ENCODE results near the gene LRRC36. TPM values are rescaled to one million over a fixed set of nuclear protein-coding genes. Genes with fewer than 3 reads are reported as not detected.

LRRC36 gene
- total RNA-seq, 4 donors from 2014 or later, result 0.33 TPM; not detected in 3

- Histone ChIP-seq H3K9me3 (no peaks in the 10 kb centered on the region), H3K27ac (replicated peaks in 1 of 4) (no peak overlapping the region), H3K36me3 (peaks cover 0 to 24% (median 0%) of the 10 kb centered on the region in 4 donors), H3K4me1 (peaks cover 27 to 45% (median 44%) of the 10 kb centered on the region in 4 donors), H3K27me3 (no peaks in the 10 kb centered on the region), H3K4me3 (no peak overlapping the region)
- TF ChIP-seq POLR2A (IDR thresholded peaks at IDR 0.05; ENCODE audit: low read depth) (no peak), EP300 (IDR thresholded peaks at IDR 0.05) (no peak)
- intact Hi-C loops (cut with DNase I), result no loop called here
- WGBS, result 75% methylated on average over 1 of the region's 2 CpGs
- no peak for DNase-seq (ENCODE audit: extremely low spot score)
Measured at GRCh38 chr16:67388591-67388990, 62.0 kb downstream of the LRRC36 start.

DNA sequence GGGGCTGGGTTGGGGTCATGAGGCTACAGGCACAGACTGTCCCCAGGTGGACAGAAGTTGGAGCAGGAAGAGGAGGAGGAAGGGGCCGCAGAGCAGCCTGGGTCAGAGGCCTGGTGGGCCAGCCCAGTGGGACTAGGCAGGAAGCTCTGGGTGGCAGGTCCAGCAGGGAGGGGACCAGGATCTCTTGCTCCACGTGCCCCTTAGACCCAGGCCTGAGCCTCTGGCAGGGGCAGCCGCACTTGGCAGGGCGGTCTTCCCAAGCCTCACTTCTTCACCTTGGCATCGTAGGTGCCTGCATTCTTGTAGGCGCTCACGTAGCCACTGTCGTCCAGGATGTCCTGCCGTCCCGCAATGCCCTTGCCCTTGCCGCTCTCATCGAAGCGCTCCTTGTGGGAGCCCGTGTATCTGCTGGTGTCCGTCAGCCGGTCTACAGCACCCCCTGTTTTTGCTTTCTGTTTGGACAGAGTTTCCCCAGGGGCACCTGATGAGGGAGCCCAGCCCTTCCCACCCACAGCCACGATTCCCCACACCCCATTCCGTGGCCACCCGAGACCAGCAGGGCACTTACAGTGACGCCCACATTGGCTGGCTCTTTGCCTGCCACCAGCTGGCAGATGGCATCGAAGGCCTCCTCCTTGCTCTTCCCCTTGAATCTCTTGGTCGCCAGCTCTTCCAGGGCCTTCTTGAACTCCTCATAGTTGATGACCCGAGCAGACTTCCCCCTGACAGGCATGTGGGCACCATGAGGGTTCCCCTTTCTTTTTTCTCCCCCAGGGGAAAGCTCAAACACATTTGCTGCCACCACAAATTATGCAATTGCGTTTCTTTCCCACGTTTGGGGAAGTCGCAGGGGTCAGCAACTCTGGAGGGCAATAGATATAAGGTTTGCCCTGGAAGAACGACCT is 63.5 kb downstream of the LRRC36 start:
- H3K4me1 ChIP-seq, result peaks cover 35 to 60% (median 57%) of the 10 kb centered on the region in 4 donors
- peak overlapping the region in 1 of 4 donors; percentile 67 for H3K4me3 ChIP-seq
- peaks cover 0 to 24% (median 0%) of the 10 kb centered on the region in 4 donors for H3K36me3 ChIP-seq
- intact Hi-C loops (cut with DNase I), result no loop called here
- H3K27me3 ChIP-seq, result no peaks in the 10 kb centered on the region
- TF ChIP-seq EP300 (IDR thresholded peaks at IDR 0.05) (no peak), POLR2AphosphoS5 (IDR thresholded peaks at IDR 0.05) (no peak), POLR2A (IDR thresholded peaks at IDR 0.05; ENCODE audit: low read depth) (no peak)
- TF ChIP-seq, protein P1, sequence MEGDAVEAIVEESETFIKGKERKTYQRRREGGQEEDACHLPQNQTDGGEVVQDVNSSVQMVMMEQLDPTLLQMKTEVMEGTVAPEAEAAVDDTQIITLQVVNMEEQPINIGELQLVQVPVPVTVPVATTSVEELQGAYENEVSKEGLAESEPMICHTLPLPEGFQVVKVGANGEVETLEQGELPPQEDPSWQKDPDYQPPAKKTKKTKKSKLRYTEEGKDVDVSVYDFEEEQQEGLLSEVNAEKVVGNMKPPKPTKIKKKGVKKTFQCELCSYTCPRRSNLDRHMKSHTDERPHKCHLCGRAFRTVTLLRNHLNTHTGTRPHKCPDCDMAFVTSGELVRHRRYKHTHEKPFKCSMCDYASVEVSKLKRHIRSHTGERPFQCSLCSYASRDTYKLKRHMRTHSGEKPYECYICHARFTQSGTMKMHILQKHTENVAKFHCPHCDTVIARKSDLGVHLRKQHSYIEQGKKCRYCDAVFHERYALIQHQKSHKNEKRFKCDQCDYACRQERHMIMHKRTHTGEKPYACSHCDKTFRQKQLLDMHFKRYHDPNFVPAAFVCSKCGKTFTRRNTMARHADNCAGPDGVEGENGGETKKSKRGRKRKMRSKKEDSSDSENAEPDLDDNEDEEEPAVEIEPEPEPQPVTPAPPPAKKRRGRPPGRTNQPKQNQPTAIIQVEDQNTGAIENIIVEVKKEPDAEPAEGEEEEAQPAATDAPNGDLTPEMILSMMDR (IDR thresholded peaks at IDR 0.05), result no peak
- DNase-seq (ENCODE audit: extremely low spot score), result no peak
- H3K9me3 ChIP-seq, result no peaks in the 10 kb centered on the region
- H3K27ac ChIP-seq (replicated peaks in 1 of 4), result peak overlapping the region; percentile 80 to 88 (median 81)
- 69% methylated on average over 16 of the region's 27 CpGs for WGBS

DNA sequence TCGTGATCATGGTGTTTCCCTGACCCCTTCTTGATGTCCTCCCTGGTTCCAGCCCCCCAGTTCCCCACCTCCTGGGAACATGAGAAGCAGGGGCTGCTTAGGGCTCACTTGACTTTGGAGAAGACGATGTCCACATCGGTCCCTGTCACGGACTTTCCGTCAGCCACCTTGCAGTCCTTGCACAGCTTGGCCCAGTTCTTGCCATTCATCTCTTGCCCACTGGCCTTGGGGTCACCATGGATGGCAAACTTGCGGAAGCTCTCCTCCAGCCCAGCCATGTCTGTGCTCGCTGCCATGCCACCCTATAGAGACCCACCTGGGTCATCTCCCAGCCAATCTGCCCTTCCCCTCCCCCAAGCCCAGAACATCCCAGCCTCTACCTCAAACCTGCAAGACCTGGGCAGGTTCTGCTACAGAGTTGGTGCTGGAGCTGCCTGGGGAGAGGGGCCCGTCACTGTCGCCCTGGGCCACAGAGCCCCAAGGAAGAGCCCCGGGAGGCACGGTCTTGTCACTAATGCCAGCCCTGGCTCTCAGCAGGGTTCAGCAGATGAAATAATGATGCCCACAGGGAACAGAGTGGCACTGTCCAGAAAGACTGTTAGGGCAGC is 64.3 kb downstream of the LRRC36 start:
- no peaks in the 10 kb centered on the region for H3K27me3 ChIP-seq
- H3K27ac ChIP-seq (replicated peaks in 1 of 4), result peak overlapping the region; percentile 80 to 88 (median 81)
- WGBS, result 96% methylated on average over 8 of the region's 11 CpGs
- no peak for DNase-seq (ENCODE audit: extremely low spot score)
- TF ChIP-seq, protein P1 (IDR thresholded peaks at IDR 0.05), result no peak
- TF ChIP-seq POLR2AphosphoS5 (IDR thresholded peaks at IDR 0.05) (no peak), EP300 (IDR thresholded peaks at IDR 0.05) (no peak)
- H3K4me1 ChIP-seq, result peaks cover 41 to 68% (median 65%) of the 10 kb centered on the region in 4 donors
- intact Hi-C loops (cut with DNase I), result no loop called here
- no peaks in the 10 kb centered on the region for H3K9me3 ChIP-seq
- peaks cover 0 to 24% (median 0%) of the 10 kb centered on the region in 4 donors for H3K36me3 ChIP-seq
- H3K4me3 ChIP-seq, result peak overlapping the region in 3 of 4 donors; percentile 62 to 74 (median 67)

GRCh38 chr16:67391424-67392300 is 65.0 kb downstream of the LRRC36 start:
- WGBS, result 38% methylated on average over 10 of the region's 15 CpGs
- peaks cover 49 to 75% (median 72%) of the 10 kb centered on the region in 4 donors for H3K4me1 ChIP-seq
- peak overlapping the region; percentile 62 to 74 (median 64) for H3K4me3 ChIP-seq
- TF ChIP-seq, protein P1 (IDR thresholded peaks at IDR 0.05), result no peak
- TF ChIP-seq POLR2AphosphoS5 (IDR thresholded peaks at IDR 0.05), result no peak
- TF ChIP-seq POLR2A (IDR thresholded peaks at IDR 0.05; ENCODE audit: low read depth), result no peak
- no peak for TF ChIP-seq EP300 (IDR thresholded peaks at IDR 0.05)
- H3K9me3 ChIP-seq, result no peaks in the 10 kb centered on the region
- intact Hi-C loops (cut with DNase I), result no loop called here
- no peaks in the 10 kb centered on the region for H3K27me3 ChIP-seq
- peak overlapping the region; percentile 80 to 88 (median 81) for H3K27ac ChIP-seq (replicated peaks in 1 of 4)
- peaks cover 0 to 24% (median 0%) of the 10 kb centered on the region in 4 donors for H3K36me3 ChIP-seq
- no peak for DNase-seq (ENCODE audit: extremely low spot score)

Data from esophagus muscularis mucosa (tissue), 4 donors.